Trophoblast cell (in vitro differentiated cells and primary cell): ENCODE measurements around the gene SEH1L.

Experiments used
- DNase-seq, 2 donors: peaks; one replicate each; pipeline ENCODE4 v3.0.0-alpha.2; 2016
- H2AFZ ChIP-seq: 2 replicates; pipeline ENCODE4 v1.6.1; 2013; ENCODE audit warnings: low read length, moderate library complexity, mild to moderate bottlenecking; ENCODE audit not compliant: insufficient read depth, poor library complexity
- H2AK5ac ChIP-seq: 2 replicates; pipeline ENCODE4 v1.6.1; 2013; ENCODE audit warnings: mild to moderate bottlenecking, low read length
- H2BK120ac ChIP-seq: 2 replicates; pipeline ENCODE4 v1.6.1; 2013; ENCODE audit warnings: low read length, mild to moderate bottlenecking, moderate library complexity; ENCODE audit not compliant: insufficient read depth, poor library complexity
- H2BK12ac ChIP-seq: 2 replicates; pipeline ENCODE4 v1.6.1; 2013; ENCODE audit warnings: mild to moderate bottlenecking, low read length, moderate library complexity
- H2BK5ac ChIP-seq: 2 replicates; pipeline ENCODE4 v1.6.1; 2013; ENCODE audit warnings: low read length, low read depth, moderate library complexity, mild to moderate bottlenecking; ENCODE audit not compliant: poor library complexity
- H3K14ac ChIP-seq: 2 replicates; pipeline ENCODE4 v1.6.1; 2013; ENCODE audit warnings: mild to moderate bottlenecking, low read length
- H3K18ac ChIP-seq: 2 replicates; pipeline ENCODE4 v1.6.1; 2013; ENCODE audit warnings: mild to moderate bottlenecking, low read length
- H3K23ac ChIP-seq: 2 replicates; pipeline ENCODE4 v1.6.1; 2013; ENCODE audit warnings: low read length
- H3K27ac ChIP-seq: 2 replicates; pipeline ENCODE4 v1.5.1; 2013; ENCODE audit warnings: low read depth, mild to moderate bottlenecking, inconsistent platforms, low read length, moderate library complexity
- H3K27me3 ChIP-seq: 2 replicates; pipeline ENCODE4 v1.6.1; 2013; ENCODE audit warnings: inconsistent platforms, mild to moderate bottlenecking, low read length, moderate library complexity; ENCODE audit not compliant: insufficient read depth
- H3K36me3 ChIP-seq, 2 experiments: 1 replicate in 1 of 2; 2 replicates in 1 of 2; pipeline ENCODE4 v1.6.1; 2013; ENCODE audit warnings: low read length in 2 of 2, mild to moderate bottlenecking in 2 of 2, moderate library complexity in 1 of 2; ENCODE audit not compliant: insufficient read depth in 2 of 2, control insufficient read depth in 1 of 2
- H3K4ac ChIP-seq: 2 replicates; pipeline ENCODE4 v1.6.1; 2013; ENCODE audit warnings: low read depth, mild to moderate bottlenecking, low read length, moderate library complexity
- H3K4me1 ChIP-seq, 2 experiments: 1 replicate in 1 of 2; 2 replicates in 1 of 2; pipeline ENCODE4 v1.6.1; 2013; ENCODE audit warnings: low read length in 2 of 2, mild to moderate bottlenecking in 2 of 2, moderate library complexity in 1 of 2; ENCODE audit not compliant: insufficient read depth in 2 of 2, control insufficient read depth in 1 of 2
- H3K4me2 ChIP-seq: 2 replicates; pipeline ENCODE4 v1.6.1; 2013; ENCODE audit warnings: inconsistent platforms, mild to moderate bottlenecking, low read length, moderate library complexity
- H3K4me3 ChIP-seq: 2 replicates; pipeline ENCODE4 v1.5.1; 2013; ENCODE audit warnings: mild to moderate bottlenecking, low read depth, low read length, inconsistent platforms
- H3K79me1 ChIP-seq: one replicate; pipeline ENCODE4 v1.6.1; 2013; ENCODE audit warnings: low read length
- H3K79me2 ChIP-seq: 2 replicates; pipeline ENCODE4 v1.6.1; 2013; ENCODE audit warnings: low read length, mild to moderate bottlenecking; ENCODE audit not compliant: control insufficient read depth, insufficient read depth, poor library complexity
- H3K9ac ChIP-seq: 2 replicates; pipeline ENCODE4 v1.6.1; 2013; ENCODE audit warnings: mild to moderate bottlenecking, low read length
- H3K9me3 ChIP-seq: 2 replicates; pipeline ENCODE4 v1.6.1; 2013; ENCODE audit warnings: low read depth, mild to moderate bottlenecking, control low read depth, inconsistent platforms, low read length; ENCODE audit not compliant: insufficient read depth
- H4K12ac ChIP-seq: 2 replicates; pipeline ENCODE4 v1.6.1; 2013; ENCODE audit warnings: low read depth, mild to moderate bottlenecking, low read length, moderate library complexity
- H4K8ac ChIP-seq: 2 replicates; pipeline ENCODE4 v1.6.1; 2013; ENCODE audit warnings: low read depth, mild to moderate bottlenecking, low read length, moderate library complexity
- H4K91ac ChIP-seq: one replicate; pipeline ENCODE4 v1.6.1; 2013; ENCODE audit warnings: low read depth, mild to moderate bottlenecking, low read length, moderate library complexity
- WGBS: extraction: QIAGEN DNeasy Blood & Tissue Kit; methylation state at CpG from one replicate; pipeline ENCODE4 v1.1.7; 2013; ENCODE audit warnings: missing lambda C conversion rate; ENCODE audit not compliant: insufficient read length, insufficient coverage; ENCODE audit errors: extremely low coverage; 5-methylcytosine and 5-hydroxymethylcytosine counted together

SEH1L gene

GRCh38 chr18:13006531-13007247 lies 58.9 kb downstream of the SEH1L start:
- Histone ChIP-seq H3K27ac (no peak overlapping the region), H2BK5ac (no peak overlapping the region), H3K9ac (no peak overlapping the region), H3K4me2 (no peak overlapping the region), H2BK12ac (no peak overlapping the region), H3K23ac (no peak overlapping the region), H2AFZ (no peak overlapping the region), H2AK5ac (no peak overlapping the region), H3K4ac (no peak overlapping the region), H3K27me3 (no peaks in the 10 kb centered on the region), H3K4me1 (no peaks in the 10 kb centered on the region), H3K18ac (no peak overlapping the region), H4K12ac (no peak overlapping the region), H2BK120ac (no peak overlapping the region), H3K14ac (no peak overlapping the region), H4K91ac (no peak overlapping the region), H3K9me3 (no peaks in the 10 kb centered on the region), H3K79me1 (no peaks in the 10 kb centered on the region), H4K8ac (no peak overlapping the region), H3K4me3 (no peak overlapping the region), H3K36me3 (peaks cover 16 to 21% of the 10 kb centered on the region in 2 experiments), H3K79me2 (no peaks in the 10 kb centered on the region)
- DNase-seq = no peak
- WGBS = no CpG with 5 or more reads among the region's 12 CpGs

DNA sequence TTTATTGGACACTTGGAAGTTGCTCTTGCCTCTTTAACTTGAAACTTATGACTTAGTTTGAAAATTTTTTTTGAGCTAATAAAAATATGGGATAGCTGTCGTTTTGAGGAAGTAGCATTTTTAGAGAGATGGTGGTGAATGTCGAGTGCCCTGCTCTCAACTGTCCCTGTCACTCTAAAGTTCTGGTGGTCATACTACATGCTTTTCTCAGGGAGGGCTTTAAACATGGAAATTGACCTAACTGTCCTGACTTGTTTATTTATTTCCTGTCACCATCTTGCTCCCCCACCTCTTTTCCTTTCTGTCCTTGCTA lies 59.4 kb downstream of the SEH1L start:
- Histone ChIP-seq H3K4me1 (no peaks in the 10 kb centered on the region), H3K79me1 (no peaks in the 10 kb centered on the region), H3K4me2 (no peak overlapping the region), H3K23ac (no peak overlapping the region), H2BK120ac (no peak overlapping the region), H3K27ac (no peak overlapping the region), H3K27me3 (no peaks in the 10 kb centered on the region), H2AFZ (no peak overlapping the region), H2BK12ac (no peak overlapping the region), H3K79me2 (no peaks in the 10 kb centered on the region), H3K14ac (no peak overlapping the region), H3K9me3 (no peaks in the 10 kb centered on the region), H3K4ac (no peak overlapping the region), H4K12ac (no peak overlapping the region), H2AK5ac (no peak overlapping the region), H2BK5ac (no peak overlapping the region), H3K4me3 (no peak overlapping the region), H3K18ac (no peak overlapping the region), H4K91ac (no peak overlapping the region), H4K8ac (no peak overlapping the region), H3K36me3 (peaks cover 18 to 21% of the 10 kb centered on the region in 2 experiments), H3K9ac (no peak overlapping the region)
- no CpG with 5 or more reads among the region's 2 CpGs for WGBS
- no peak for DNase-seq

DNA sequence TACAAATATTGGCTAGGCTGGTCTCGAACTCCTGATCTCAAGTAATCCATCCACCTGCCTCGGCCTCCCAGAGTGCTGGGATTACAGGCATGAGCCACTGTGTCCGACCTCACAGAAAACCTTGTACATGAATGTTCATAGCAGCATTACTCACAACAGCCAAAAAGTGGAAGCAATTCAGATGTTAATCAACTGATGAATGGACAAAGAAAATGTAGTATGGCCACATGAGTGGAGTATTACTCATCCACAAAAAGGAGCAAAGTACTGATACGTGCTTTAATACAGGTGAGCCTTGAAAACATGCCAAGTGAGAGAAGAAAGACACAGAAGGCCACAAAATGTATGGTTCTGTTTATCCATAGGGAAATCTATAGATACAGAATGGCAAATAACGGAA lies 63.9 kb downstream of the SEH1L start:
- Histone ChIP-seq H2BK120ac (no peak overlapping the region), H4K91ac (no peak overlapping the region)

GRCh38 chr18:13014232-13014631 lies 66.4 kb downstream of the SEH1L start:
- DNase-seq = no peak
- H3K18ac ChIP-seq = no peak overlapping the region
- H3K27ac ChIP-seq = no peak overlapping the region
- H4K8ac ChIP-seq = no peak overlapping the region
- H3K23ac ChIP-seq = no peak overlapping the region
- no peaks in the 10 kb centered on the region for H3K9me3 ChIP-seq
- H2BK5ac ChIP-seq = no peak overlapping the region
- no peak overlapping the region for H3K4me3 ChIP-seq
- H3K4me2 ChIP-seq = no peak overlapping the region
- no peak overlapping the region for H2AFZ ChIP-seq
- H3K14ac ChIP-seq = no peak overlapping the region
- no peaks in the 10 kb centered on the region for H3K79me2 ChIP-seq
- no CpG with 5 or more reads among the region's 2 CpGs for WGBS
- H2BK12ac ChIP-seq = no peak overlapping the region
- H3K79me1 ChIP-seq = no peaks in the 10 kb centered on the region
- no peaks in the 10 kb centered on the region for H3K4me1 ChIP-seq
- H2AK5ac ChIP-seq = no peak overlapping the region
- H3K36me3 ChIP-seq = peaks cover 19 to 20% of the 10 kb centered on the region in 2 experiments
- H3K27me3 ChIP-seq = no peaks in the 10 kb centered on the region
- no peak overlapping the region for H4K91ac ChIP-seq
- no peak overlapping the region for H2BK120ac ChIP-seq
- no peak overlapping the region for H3K4ac ChIP-seq
- no peak overlapping the region for H3K9ac ChIP-seq
- no peak overlapping the region for H4K12ac ChIP-seq

More for the DNA sequence above, 63.9 kb downstream of the SEH1L start:
- Histone ChIP-seq H3K9ac (no peak overlapping the region), H2AK5ac (no peak overlapping the region), H3K9me3 (no peaks in the 10 kb centered on the region), H3K79me1 (no peaks in the 10 kb centered on the region), H3K79me2 (no peaks in the 10 kb centered on the region), H3K27ac (no peak overlapping the region), H3K4ac (no peak overlapping the region), H2BK12ac (no peak overlapping the region), H3K18ac (no peak overlapping the region), H2BK5ac (no peak overlapping the region), H3K4me1 (no peaks in the 10 kb centered on the region), H3K14ac (no peak overlapping the region), H3K4me2 (no peak overlapping the region), H3K27me3 (no peaks in the 10 kb centered on the region), H4K12ac (no peak overlapping the region), H2AFZ (no peak overlapping the region), H3K36me3 (peaks cover 28% of the 10 kb centered on the region in 2 experiments), H4K8ac (no peak overlapping the region), H3K4me3 (no peak overlapping the region), H3K23ac (no peak overlapping the region)
- no CpG with 5 or more reads among the region's 5 CpGs for WGBS
- DNase-seq = peak; percentile 56 to 91
